NK-92 treated with Interleukin-12 subunit alpha and Interleukin-12 subunit beta, amount 100 ng/mL, for 24 hours (cell line): ENCODE measurements around the gene TRPM2.

Experiments
- DNase-seq: peaks from one replicate; lab custom pipeline; 2025; lab: John Stamatoyannopoulos, UW

Gene TRPM2

DNA sequence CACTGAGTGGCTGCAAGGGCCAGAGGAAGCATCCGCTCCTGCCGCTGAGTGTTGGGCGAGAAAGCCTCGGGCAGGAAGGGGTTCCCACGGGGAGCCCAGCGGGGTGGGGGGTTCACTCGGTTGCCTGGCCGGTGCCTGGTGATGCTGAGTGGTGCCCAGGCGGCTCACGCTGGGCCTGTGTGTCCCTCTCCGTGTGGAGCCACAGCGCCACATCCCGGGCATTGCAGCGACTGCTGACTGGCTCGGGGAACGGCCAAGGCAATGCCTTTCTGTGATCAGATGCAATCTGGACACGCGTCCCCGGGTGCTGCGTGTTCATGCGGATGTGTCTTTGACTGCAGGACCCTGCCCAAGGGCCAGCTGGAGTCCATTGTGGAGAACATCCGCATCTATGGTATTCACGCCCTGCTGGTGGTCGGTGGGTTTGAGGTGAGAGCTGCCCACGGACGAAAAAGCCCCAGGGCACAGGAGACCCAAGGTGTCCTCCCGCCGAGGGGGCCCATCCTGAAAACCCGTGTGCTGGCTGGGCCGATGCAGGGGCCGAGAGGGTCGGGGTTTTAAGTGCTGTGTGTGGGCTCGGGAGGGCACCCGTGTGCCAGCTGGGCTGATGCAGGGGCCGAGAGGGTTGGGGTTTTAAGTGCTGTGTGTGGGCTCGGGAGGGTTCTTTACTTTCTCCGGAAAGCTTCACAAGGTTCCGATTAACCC, 30.6 kb upstream of the TRPM2 start:
- DNase-seq = no peak

DNA sequence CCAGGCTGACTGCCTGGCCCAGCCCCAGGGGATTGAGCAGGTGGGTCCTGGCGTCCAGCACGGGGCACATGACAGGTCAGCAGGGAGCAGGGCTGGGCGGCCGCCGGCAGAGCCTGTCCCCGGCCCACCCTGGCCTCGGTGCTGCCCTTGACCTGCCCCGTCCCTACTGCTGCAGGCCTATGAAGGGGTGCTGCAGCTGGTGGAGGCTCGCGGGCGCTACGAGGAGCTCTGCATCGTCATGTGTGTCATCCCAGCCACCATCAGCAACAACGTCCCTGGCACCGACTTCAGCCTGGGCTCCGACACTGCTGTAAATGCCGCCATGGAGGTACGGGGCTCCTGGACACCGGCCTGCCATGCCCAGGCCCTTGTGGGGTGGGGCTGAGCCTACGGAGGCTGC, 29.8 kb upstream of the TRPM2 start:
- no peak for DNase-seq

DNA sequence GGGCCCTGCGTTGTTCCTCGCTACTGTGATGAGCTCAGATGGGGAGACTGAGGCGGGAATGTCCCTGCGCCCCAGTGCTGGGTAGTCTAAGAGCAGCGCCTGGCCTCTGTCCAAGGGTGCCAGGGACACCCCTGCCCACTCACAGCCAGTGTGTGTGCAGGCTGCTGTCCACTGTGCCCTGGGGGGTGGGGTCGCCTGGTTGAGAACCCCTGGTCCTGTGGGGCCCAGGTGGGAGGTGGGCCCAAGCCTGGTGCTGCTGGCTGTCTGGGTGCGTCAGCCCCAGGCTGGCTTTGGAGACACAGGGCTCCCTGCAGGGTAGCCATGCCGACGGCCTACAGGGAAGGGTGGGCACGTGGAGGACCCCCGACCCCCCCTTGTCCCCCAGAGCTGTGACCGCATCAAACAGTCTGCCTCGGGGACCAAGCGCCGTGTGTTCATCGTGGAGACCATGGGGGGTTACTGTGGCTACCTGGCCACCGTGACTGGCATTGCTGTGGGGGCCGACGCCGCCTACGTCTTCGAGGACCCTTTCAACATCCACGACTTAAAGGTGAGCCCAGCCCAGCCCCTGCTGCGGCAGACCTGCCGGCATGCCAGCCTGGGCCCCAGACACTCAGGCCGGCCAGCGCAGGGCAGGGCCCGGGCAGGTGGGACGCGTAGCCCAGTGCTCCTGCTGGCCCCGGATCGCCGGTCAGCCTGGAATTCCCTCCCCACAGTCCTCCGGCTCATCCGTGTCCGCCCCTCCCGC, 29.1 kb upstream of the TRPM2 start:
- no peak for DNase-seq

DNA sequence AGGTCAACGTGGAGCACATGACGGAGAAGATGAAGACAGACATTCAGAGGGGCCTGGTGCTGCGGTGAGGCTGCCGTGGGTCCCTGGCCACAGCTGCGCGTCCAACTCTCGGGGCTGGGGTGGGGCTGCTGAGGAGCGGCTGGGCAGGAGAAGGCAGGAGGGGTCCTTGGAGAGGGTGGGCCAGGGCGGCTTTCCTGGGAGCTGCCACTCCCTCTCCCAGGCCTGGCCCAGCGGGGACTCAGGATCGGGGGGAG, 28.6 kb upstream of the TRPM2 start:
- no peak for DNase-seq

DNA sequence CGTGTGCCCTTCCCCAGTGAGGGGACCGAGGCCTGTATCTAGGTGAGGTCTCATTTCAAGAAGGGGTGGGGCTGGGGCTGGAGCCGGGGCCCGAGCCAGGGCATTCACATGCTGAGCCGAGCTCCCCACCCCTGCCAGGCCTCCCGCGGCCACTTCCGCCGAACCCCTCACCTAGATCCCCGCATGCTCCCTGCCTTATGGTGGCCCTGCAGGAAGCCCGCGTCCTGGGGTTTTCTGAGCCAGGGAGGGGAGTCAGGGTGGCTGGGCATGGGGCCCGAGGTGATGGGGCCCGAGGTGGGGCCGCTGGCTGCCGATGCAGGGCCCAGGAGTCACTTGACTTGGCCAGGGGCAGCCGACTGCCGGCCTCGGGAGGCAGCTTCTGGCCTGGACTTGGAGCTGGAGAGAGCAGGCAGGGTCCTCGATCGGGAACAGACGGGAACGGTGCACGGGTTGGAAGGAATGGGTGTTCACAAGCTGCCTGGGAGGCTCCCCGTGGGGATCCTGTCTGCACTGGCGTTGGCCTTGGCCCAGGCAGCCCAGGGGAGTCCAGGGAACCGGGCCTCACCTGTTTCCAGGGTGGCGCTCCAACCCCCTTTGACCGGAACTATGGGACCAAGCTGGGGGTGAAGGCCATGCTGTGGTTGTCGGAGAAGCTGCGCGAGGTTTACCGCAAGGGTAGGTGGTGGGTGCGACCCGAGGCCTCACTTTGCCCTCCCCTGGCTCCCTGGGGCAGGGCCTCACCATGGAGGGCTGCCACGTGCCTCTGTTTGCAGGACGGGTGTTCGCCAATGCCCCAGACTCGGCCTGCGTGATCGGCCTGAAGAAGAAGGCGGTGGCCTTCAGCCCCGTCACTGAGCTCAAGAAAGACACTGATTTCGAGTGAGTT, 27.8 kb upstream of the TRPM2 start:
- no peak for DNase-seq

DNA sequence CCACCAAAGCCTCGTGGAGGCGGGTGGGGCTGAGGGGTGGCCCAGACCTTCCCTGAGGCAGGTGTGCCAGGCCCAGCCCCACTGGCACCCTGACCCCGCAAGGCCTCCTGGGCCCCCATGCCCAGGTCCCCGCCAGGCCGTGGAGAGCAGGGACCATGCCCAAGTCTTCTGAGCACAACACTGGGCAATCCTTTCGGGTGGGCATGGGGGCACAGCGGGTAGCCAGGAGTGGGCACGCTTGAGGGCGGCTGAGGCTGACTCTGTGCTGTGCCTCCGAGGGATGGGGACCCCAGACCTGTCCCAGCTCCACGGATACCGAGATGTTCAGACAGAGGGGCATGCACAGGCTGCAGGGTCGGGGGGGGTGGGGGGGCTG, 27.2 kb upstream of the TRPM2 start:
- DNase-seq = no peak

DNA sequence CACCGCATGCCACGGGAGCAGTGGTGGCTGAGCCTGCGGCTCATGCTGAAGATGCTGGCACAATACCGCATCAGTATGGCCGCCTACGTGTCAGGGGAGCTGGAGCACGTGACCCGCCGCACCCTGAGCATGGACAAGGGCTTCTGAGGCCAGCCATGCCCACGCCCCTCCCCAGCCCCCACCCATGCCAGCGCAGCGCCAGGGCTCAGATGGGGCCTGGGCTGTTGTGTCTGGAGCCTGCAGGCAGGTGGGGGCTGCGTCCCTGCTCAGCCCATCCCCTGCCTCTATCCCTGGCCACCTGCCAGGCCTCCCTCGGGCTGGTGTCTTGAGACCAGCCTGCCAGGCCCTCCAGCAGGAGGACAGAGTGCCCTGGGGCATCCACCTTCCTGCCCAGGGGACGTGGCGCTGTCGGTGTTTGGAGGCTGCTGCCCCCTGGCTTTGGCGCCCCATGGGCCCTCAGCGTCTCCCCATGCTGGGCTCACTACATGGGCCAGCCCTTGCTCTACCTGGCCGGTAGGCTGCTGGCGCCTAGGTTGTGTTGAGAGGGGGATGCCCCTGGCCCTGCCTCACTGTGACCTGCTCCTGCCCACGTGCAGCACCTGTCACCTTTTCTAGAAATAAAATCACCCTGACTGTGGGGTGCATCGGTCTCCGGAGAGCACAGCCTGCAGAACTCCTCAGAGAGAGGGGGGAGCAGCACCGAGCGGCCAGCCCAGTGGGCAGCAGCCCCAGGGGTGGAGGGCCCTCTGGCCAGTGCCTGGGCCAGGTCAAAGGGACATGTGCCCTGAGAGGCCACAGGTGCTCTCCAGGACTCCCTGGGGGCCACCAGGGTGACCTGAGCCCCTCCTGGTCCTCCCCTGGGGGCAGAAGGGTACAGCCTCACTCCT, 26.5 kb upstream of the TRPM2 start:
- no peak for DNase-seq

DNA sequence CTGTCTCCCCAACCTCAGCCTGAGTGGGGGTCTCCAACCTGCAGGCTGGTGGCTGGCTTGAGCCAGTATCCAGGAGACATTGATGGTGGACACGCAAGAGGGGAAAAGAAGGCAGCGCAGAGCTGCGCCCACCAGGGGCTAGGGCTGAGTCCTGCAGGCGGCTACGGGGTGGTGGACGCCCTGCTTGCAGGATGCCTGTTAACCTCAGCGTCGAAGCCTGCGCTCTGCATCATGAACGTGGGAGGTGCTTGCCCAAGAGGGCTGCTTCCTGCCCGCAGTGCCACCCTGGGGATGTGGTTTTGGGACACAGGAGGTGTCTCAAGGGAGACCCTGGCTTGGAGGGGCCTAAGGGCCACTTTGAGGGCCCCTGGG, 25.8 kb upstream of the TRPM2 start:
- DNase-seq = no peak

DNA sequence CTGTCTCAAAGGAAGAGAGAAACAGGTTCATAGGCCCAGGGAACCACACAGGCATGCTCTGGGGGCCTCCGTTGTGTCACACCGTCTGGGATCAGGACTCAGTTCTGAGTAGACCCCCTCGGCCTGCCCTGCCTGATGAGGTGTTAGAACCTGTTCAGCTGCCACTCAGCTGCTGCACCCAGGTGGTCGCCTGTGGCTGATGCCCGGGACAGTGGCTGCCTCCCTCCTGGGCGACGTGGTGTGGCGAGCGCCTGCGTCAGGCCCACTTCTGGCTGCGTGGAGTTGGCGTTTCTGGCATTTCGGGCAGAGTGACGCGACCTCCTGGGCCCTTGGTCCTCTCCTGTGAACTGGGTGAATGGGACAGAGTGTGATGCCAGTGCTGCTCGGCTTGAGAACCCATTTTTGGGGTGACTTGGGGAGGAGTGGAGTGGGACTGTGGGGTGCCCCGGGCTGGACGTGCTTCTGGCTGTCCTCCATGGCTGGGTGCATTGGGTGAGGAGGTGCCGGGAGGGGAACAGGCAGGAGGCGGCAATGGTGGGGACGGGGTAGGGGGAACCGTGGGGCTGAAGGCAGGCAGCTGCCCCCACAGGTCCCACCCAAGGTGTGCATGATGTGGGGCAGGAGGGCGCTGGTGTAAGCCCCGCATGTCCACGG, 25.1 kb upstream of the TRPM2 start:
- no peak for DNase-seq

DNA sequence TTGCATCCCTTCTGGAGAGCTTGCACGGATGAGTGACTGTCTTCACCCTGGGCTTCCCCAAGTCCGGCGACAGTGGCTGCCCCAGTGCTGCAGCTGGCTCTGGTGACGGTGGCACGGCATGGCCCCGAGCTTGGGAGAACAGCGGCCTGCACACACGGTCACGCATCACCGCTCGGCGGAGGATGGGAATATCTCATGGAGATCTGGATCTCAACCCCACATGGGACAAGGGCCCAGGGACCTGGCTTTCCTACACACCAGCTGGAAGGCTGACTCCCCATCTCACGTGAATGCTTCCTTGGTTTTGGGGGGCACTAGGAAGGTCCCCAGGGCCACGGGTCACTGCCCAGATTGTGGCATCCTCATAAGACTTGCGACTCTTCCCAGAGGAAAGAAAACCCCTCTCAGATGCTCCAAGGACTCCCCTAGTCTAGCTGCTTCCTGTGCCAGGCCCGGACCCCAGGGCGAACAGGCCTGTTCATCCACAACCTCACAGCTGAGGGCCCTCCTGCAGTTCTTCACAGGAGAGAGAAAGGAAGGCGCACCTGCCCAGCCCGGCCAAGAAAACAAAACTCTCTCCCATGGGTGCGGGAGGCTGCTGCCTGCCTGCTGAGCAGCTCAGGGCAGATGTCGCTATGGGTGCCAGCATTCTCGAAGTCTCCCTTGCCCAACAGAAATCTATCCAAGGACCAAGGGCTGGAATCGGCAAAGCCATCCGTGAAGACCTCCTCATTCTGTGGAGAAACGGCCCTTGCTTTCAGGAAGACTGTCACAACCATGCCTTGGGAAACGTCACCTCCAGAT, 24.1 kb upstream of the TRPM2 start:
- no peak for DNase-seq

DNA sequence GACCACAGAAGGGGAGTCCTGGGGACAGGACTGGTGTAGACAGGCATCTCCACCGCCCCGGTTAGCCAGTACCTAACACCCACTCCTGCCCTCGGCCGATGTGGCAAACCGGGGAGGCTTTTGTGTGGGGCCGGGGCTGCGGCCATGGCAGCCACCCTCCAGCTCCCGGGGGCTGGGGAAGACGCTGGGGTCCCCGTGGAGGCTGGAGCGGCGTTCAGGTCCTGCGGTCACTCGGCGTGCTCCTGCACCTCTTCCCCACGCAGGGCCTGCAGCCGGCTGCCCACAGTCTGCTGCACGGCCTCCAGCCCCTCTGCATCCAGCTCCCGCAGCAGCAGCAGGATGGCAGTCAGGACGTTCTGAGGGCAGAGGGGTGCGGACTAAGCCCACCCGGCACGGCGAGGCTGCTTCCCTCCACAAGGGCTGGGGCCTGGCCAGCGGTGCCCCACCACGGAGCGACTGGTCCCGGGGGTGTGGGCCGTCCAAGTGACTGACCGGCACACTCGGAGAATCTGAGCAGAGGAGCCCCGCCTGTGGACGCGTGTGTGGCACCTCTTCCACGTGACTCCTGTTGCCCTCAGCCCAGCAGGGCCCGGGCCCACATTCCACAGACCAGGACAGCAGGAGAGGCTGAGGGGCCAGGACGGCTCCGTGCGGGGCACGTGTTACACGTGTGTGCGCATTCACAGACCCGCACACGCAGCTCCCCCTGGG, 23.3 kb upstream of the TRPM2 start:
- no peak for DNase-seq

DNA sequence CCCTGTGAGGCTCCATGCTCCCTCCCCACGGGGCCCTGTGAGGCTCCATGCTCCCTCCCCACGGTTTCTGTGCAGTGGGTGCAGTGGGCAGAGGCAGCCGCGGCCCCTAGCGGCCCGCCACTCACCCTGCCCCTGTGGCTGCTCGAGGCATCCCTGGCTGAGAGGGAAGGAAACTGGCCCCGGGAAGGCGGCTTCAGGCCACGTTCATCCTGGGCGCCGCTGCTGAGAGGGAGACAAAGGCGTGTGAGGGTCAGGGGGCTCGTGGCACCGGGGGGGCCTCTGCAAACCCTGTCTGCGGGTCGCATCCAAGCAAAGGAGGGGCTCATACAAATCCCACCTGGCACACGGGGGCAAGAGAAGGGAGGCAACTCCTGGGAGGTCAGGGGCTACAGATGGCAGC, 22.7 kb upstream of the TRPM2 start:
- DNase-seq = no peak

DNA sequence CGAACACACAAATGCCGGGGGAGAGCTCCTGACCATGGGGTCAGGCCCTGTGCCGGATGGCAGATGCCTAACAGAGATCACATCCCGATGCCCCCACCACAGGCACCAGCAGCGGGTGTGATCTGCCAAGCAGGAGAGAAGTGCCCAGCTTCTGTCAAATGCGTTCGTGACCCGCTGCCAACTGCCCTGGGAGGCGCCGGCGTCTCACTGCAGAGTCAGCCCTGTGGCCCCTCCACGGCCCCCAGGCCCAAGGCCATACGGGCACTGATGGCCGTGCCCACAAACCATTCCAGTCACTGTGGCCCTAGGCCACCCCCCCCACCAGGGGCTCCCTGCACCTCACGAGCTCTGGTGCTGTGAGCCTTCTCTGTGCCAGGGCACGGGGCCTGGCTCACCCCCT, 22.2 kb upstream of the TRPM2 start:
- no peak for DNase-seq

DNA sequence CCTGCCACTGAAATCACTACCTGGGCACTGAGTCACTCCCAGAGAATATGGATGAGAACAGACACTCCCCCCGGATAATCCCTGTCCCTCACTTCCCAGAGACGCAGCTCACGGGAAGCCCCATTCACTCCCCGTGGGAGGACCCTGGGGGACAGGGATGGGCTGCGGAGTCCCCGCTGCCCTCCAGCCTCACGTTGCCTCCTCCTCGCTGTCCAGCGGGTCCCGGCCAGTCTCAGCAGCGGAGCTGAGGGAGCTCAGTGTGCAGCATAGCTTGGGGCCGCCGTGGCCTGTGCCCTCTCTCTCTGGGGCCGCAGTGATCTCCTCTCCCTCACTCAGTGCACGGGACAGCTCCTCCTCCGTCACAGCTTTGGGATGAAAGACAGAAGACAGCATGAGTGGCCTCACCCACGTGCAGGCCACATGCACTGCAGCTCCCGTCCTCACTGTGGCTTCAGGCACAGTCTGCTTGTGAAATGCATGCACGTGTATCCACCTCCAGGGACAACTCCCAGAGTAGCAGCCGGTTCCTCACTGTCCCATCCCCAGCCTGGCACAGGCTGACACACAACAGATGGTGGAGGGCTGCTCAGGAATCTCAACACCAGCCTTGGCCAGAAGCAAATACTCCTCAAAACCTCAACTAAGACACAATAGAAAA, 21.6 kb upstream of the TRPM2 start:
- DNase-seq = no peak

DNA sequence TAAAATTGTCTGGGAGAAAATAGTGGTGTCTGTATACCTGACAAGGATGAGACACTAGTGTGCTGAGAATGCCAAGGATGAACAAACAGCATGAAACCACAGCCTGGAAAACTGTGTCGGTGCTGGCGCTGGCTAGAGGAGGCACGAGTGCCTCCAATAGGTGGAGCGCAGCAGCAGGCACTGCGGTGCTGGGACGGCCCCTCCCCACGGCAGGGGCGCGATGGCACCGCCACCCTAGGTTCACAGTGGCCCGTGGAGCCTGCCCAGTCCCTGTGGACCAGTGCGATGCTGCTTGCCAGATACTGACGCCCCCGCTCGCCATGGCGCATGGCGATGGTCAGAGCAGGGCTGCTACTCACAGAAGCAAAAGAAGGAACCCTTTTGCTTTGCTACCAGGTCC, 21.0 kb upstream of the TRPM2 start:
- no peak for DNase-seq

DNA sequence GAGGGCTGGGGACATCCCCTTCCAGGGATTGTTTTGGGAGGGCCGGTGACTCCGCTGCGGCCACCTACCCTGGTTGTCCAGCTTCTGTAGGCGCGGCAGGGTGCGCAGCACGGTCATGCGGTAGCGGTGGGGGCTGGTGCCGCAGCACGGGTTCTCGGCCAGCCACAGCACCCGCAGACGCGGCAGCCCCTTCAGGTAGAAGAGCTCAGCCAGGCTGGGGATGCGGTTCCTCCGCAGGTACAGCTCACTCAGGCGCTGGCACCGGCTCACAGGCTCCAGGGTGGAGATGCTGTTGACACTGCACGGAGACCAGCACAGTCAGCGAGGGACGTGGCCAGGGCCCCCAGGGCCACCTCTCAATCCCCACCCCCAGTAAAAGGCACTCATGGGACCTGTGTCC, 20.5 kb upstream of the TRPM2 start:
- DNase-seq = no peak

DNA sequence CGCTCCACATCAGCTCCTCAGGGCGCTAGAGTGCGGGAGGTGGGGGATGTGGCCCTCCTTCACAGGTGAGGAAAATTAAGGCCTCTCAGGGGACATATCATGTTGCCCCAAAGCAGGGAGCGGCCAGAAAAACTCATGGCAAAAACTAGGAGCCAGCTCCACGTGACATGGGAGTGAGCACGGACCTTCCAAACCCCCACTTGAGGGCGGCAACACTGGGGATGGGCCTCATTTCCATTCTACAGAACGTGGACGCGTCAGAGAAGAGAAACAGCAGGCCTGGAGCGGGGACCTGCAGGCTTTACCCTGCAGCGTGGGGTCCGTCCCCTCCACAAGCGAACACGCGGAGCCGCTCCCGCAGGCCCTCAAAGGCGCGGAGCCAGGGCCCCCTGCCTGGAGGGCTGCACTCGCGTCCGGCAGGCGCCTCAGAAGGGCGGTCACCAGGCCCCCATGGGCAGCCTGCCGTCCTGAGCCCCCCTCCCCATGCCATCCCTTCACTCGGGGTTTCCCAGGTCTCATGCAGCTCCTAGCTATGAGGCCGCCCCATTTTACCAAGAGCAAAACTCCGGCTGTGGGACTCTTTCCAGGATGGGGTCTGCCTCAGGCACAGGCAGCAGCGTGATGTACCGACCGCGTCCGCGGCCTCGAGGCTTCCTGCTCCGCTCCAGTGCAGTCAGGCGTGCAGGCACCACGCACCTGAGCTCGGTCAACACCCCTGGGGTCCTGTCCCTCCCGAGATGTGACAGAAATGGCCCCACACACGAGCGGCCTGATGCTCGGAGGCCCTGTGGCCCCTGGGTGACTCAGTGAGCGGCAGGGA, 19.7 kb upstream of the TRPM2 start:
- DNase-seq = no peak

DNA sequence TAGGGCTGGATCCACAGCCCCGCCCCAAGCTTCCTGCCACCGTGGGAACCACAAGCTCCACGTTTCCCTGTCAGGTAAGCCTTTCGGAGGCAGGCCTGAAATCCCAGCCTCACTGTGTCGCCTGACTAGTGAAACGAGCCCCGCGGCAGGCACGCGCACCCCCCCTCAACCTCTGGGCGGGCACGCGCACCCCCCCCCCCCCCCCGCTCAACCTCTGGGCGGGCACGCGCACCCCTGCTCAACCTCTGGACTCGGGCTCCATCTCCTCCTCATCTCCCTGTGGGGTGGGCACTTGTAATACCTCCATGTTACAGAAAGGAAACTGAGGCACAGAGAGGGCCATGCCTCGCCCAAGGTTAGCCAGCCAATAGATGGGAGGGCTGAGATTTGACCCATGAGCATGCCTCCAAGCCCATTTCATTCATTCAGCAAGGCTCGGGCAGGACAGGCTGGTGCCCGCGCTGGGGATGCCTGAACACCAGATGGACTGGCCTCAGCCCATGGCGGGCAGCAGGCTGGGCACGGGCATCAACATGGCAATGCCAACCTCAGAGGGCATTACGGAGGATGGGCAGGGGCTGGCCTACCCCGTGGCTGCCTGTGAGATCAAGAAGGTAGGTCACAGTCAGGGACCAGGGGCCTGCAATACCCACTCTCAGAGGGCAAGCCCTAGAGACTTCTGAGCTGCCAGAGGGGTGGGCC, 18.9 kb upstream of the TRPM2 start:
- DNase-seq = no peak
